ENCODE data around the gene GART. TPM values are rescaled to one million over a fixed set of nuclear protein-coding genes. Genes with fewer than 3 reads are reported as not detected.

GART gene
- total RNA-seq, 1 experiment from 2014 or later = 241 TPM

DNA sequence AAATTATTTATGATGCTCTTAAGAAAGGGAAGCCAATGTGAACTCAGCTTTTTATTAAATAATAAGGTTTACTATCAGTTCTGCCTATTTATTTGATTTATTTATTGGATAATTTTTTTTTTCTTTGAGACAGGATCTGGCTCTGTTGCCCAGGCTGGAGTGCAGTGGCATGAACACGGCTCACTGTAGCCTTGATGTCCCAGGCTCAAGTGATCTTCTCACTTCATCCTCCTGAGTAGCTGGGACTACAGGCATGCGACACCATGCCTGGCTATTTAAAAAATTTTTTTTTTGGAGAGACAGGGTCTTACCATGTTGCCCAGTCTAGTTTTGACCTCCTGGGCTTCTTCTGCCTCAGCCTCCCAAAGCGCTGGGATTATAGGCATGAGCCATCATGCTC is 29.4 kb downstream of the GART start:
- RAD21 ChIA-PET (ENCODE audit: low non-redundant PET in 1 of 2, low total read pairs in 2 of 2, uncharacterized antibody in 2 of 2, unreplicated experiment in 2 of 2) = no interaction called here
- Histone ChIP-seq H3K27me3 (ENCODE audit: insufficient read depth, low read length) (no peaks in the 10 kb centered on the region), H3K79me2 (ENCODE audit: insufficient read depth, low read length) (no peaks in the 10 kb centered on the region), H3K9ac (ENCODE audit: low read length) (no peak overlapping the region), H3K9me3 (ENCODE audit: control insufficient read depth in 1 of 2, insufficient read depth in 1 of 2, low read depth in 1 of 2, low read length in 2 of 2) (no peaks in the 10 kb centered on the region), H3K4me2 (ENCODE audit: low read length) (no peak overlapping the region), H3K27ac (ENCODE audit: low read depth, low read length) (no peak overlapping the region), H3K9me2 (ENCODE audit: insufficient read depth) (no peaks in the 10 kb centered on the region), H2AFZ (ENCODE audit: low read depth, low read length, poor library complexity, severe bottlenecking) (no peak overlapping the region), H3K4me3 (replicated peaks in 1 of 2; ENCODE audit: low read depth in 1 of 2, low read length in 2 of 2) (no peak overlapping the region), H3K4me1 (ENCODE audit: control insufficient read depth in 1 of 2, insufficient read depth in 2 of 2, low read length in 2 of 2) (no peaks in the 10 kb centered on the region), H4K20me1 (ENCODE audit: insufficient read depth) (no peaks in the 10 kb centered on the region), H3K36me3 (ENCODE audit: control insufficient read depth in 1 of 2, insufficient read depth in 2 of 2, low read length in 2 of 2) (peaks cover 55 to 58% of the 10 kb centered on the region in 2 experiments)
- CTCF ChIA-PET = no interaction called here
- intact Hi-C loops (cut with micrococcal nuclease) = no loop called here
- no peak for TF ChIP-seq ZFX (IDR thresholded peaks at IDR 0.05)
- TF ChIP-seq EGR1 (IDR thresholded peaks at IDR 0.05; ENCODE audit: low read depth) = no peak
- TF ChIP-seq FOSL1 (IDR thresholded peaks at IDR 0.05; ENCODE audit: low read depth) = no peak
- TF ChIP-seq SIN3A (IDR thresholded peaks at IDR 0.05; ENCODE audit: low read depth) = no peak
- no peak for TF ChIP-seq POLR2A (IDR thresholded peaks at IDR 0.05; ENCODE audit: borderline replicate concordance, extremely low read depth, insufficient read depth, insufficient read length)
- TF ChIP-seq ZBTB33 (IDR thresholded peaks at IDR 0.05; ENCODE audit: extremely low read depth, insufficient replicate concordance, low read length) = no peak
- TF ChIP-seq SP1 (IDR thresholded peaks at IDR 0.05; ENCODE audit: low read depth) = no peak
- TF ChIP-seq, protein P1, sequence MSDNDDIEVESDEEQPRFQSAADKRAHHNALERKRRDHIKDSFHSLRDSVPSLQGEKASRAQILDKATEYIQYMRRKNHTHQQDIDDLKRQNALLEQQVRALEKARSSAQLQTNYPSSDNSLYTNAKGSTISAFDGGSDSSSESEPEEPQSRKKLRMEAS (IDR thresholded peaks at IDR 0.05) = no peak
- TF ChIP-seq TCF7L2 (IDR thresholded peaks at IDR 0.05; ENCODE audit: borderline replicate concordance, extremely low read depth, insufficient read depth, insufficient read length) = no peak
- no peak for TF ChIP-seq EZH2phosphoT487 (IDR thresholded peaks at IDR 0.05; ENCODE audit: borderline replicate concordance)
- no peak for TF ChIP-seq REST (IDR thresholded peaks at IDR 0.05; ENCODE audit: low read depth)
- no peak for TF ChIP-seq EZH2 (IDR thresholded peaks at IDR 0.05)
- TF ChIP-seq SRF (IDR thresholded peaks at IDR 0.05; ENCODE audit: low read depth) = no peak
- TF ChIP-seq CBX3 (IDR thresholded peaks at IDR 0.05; ENCODE audit: low read depth) = no peak
- no peak for TF ChIP-seq RAD21 (IDR thresholded peaks at IDR 0.05; ENCODE audit: low read depth)
- TF ChIP-seq, protein P2, sequence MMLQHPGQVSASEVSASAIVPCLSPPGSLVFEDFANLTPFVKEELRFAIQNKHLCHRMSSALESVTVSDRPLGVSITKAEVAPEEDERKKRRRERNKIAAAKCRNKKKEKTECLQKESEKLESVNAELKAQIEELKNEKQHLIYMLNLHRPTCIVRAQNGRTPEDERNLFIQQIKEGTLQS (IDR thresholded peaks at IDR 0.05) = no peak
- TF ChIP-seq CTCF (IDR thresholded peaks at IDR 0.05 in 2 of 3, conservative IDR thresholded peaks at IDR 0.05 in 1 of 3; ENCODE audit: borderline replicate concordance in 1 of 3, insufficient read depth in 1 of 3, low read depth in 2 of 3, low read length in 2 of 3) = no peak
- TF ChIP-seq CEBPB (IDR thresholded peaks at IDR 0.05; ENCODE audit: low read depth) = no peak
- BruUV-seq (replicated peaks) = no TSS peak
- POLR2A ChIA-PET = no interaction called here
- DNase-seq (ENCODE audit: low read depth, low spot score) = no peak
- ATAC-seq = no peak

Data from HCT116 (cell line).